Measurements from ENCODE around the gene FOXP1.

The FOXP1 gene

DNA sequence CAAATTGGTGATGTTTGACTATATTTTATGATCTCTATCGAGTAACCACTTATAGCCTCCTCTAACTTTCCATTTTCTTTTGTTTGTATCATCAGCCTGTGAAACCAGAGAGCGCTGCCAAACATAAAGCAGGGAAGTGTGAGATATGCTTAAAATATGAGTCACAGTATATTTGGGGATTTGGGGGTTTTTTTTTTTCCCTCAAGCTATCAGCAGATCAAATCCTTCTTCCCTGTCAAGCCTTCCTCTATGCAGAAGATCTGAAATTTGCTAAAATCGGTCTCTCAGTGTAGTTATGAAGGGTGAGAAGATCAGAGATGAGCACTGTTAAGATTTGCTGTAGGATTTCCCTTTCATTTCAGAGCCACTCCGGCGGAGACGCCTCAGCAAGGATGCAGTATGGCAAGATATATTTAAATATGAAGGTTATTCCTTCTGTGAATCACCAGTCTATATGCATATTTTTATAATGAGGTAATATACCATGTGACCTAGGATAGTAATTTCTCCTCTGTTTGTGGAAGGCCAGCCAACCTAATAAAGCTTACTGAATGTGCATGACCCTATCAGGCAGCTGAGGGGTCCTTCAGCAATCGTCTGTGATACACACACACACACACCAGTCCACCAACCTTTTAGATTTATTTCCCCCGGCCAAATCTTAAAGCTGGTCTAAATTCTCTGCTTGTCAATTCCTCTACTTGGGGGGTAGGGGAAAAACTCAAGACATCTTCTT is 474.1 kb downstream of the FOXP1 start:
- no peak for DNase-seq (ENCODE audit: extremely low spot score, insufficient read length, low read depth)
- no peak for FAIRE-seq

DNA sequence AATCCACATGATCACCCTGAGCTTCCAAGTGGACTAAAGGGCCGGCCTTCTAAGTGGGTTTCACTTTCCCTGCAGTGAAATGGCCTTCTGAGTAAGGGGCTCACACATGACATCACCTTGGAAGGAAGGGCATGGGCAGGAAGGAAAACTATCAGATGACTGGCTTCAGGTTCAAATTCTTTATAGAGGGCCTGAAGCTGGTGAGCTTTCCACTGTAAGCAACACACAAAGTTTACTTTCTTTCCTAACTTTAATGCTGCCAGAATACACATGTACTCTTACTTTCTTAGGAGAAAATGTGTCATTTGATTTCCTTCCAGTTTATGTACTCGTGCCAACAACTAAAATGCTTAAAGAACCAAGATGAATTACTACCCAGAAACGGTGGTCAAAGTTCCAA is 475.6 kb downstream of the FOXP1 start:
- FAIRE-seq (no peak), DNase-seq (ENCODE audit: extremely low spot score, insufficient read length, low read depth) (no peak)

DNA sequence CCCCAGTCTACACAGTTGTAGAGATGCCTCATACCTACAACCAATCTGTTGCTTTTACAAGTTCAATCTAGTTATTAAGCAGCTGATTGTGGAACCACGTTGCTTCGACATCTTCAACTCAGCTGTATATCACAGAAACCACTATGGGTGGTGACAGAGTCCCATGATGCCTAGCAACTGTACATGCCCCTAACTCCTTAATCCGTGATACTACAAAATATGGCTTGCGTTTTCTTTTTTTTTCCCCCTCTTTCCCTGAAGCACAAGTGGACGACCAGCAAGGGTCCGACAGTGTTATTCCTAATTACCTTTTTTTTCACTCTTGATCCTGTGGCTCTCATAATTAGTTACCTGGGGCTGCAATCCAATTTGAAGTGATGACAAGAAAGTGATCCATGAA is 478.6 kb downstream of the FOXP1 start:
- FAIRE-seq: no peak

DNA sequence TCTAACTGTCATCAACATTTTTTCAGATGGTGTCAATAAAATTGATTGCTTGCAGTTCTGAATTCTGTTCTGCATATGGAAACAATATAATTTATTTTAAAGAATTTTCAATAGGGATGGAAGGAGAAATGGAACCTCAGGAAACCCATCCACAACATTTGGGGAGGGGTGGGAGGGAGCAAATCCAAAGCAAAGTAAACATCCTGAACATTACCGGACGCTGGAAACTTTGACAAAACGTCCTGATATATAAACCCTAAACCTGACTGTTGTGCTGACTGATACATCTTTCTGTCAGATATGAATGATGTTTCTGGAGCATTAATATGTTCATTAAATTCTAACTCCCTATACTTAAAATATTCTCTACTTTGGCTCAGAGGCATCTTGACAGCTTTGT is 479.0 kb downstream of the FOXP1 start:
- FAIRE-seq: no peak
- DNase-seq (ENCODE audit: extremely low spot score, insufficient read length, low read depth): no peak

More for the DNA sequence above, 478.6 kb downstream of the FOXP1 start:
- DNase-seq (ENCODE audit: extremely low spot score, insufficient read length, low read depth): no peak

DNA sequence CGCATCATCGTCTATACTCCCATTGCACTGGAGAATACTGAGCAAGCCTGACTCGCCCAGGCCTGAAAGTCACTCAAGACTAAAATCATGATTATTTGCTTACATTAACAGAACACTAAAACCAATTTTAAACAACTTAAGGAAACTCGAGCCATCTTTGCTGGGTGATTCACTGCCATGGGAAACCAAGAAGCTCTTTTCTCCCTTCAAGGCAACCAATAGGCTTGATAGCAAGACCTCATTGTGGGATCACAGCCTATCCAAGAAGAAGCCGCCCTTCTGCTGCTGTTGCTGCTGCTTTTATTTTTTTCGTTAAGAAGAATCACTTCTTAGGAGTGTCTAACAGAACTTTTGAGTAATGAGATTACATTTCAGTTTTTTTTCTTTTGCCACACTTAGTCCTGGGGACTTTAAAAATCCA is 479.4 kb downstream of the FOXP1 start:
- no peak for DNase-seq (ENCODE audit: extremely low spot score, insufficient read length, low read depth)
- FAIRE-seq: no peak

DNA sequence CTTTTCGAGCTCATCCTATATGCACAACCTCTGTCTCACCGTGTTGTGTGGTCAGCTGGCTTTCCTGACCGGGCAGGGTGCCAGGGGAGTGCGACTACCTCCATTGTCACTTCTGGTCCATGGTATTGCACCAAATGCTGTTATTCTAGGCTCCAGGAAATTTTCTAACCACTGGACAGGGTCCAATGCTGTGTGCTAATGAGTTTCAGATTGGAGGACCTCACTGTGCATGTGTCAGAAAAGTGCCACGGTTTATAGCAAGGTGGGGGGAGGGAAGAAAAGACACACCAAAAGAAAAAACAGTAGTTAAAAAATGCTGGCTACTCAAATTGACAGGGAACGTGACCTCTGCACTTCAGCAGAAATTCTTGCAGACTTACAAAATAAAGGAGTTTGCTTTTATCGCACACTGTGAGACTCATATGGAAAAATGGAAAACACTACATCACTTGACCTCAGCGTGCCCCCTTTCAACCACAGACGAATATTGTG is 480.1 kb downstream of the FOXP1 start:
- no peak for DNase-seq (ENCODE audit: extremely low spot score, insufficient read length, low read depth)
- FAIRE-seq: no peak

DNA sequence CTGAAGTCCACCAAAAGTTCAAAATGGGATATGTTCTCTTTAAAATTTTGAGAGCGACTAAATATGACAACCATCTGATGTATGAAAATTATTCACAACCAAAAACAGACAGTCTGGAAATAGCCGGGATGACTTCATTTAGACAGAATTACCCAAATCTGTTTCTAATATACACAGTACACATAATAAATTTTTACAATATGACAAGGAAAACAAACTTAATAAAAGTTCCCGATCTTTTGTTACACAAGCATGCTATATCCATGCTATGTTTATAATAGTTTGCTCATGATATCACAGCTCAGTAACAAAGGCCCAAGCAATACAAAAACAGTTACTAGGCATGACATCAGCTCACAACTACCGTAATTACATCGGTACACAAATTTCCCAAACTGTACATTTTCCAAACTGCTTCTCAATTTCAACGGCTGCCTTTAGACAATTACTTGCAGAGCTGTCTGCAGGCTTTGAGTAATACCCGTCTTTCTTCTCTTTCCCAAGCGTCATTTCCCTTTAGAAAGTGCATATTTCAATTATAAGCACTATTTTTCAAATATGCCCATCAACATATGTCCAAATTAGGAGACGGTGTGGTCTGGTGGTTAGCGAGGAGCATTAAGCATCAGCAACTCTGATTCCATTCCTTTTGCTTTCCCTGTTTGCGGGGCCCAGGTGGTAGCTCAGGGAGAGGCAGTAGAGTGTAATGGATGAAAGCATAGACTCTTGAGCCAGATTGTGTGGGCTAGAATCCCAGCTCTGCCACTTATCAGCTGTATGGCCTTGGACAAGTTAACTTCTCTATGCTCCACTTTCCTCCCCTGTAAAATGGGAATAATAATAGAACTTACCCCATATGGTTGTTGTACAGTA is 481.2 kb downstream of the FOXP1 start:
- DNase-seq (ENCODE audit: extremely low spot score, insufficient read length, low read depth): no peak
- no peak for FAIRE-seq

DNA sequence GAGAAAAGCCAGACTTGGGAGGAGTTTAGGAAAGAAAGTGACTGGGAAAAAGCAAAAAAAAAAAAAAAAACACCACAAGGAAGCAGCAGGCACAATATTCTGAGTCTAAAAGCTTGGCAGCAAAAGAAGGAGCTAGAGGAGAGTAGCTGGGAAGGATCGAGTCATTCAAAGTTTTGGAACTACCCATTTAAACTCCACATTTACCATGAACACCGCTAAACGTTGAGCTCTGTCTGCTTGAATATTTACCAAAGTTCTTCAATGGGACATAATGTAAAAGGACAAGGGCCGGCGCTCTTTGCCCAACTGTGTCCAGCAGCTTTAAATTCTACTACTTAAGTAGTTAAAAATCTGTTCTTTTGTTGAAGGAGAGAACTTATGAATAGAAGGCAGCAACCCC is 481.9 kb downstream of the FOXP1 start:
- DNase-seq (ENCODE audit: extremely low spot score, insufficient read length, low read depth) (no peak), FAIRE-seq (no peak)

DNA sequence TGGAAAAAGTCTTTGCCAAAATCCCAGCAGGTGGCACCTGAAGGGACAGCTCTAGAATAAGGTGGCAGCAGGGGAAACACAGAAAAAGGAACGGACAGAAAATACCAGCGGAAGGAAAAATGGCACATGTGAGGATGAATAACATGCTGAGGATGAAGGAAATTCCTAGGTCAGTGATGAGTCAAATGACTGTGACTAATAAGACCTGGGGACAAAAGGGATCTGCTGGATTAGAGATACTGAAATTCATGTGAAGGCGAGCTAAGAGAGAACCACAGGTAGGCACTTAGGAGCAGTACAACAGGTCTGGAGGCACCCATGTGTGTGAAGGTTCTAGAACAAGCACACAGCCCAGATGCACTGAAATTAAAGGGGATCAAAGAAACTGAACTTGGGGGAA is 482.5 kb downstream of the FOXP1 start:
- no peak for FAIRE-seq

DNA sequence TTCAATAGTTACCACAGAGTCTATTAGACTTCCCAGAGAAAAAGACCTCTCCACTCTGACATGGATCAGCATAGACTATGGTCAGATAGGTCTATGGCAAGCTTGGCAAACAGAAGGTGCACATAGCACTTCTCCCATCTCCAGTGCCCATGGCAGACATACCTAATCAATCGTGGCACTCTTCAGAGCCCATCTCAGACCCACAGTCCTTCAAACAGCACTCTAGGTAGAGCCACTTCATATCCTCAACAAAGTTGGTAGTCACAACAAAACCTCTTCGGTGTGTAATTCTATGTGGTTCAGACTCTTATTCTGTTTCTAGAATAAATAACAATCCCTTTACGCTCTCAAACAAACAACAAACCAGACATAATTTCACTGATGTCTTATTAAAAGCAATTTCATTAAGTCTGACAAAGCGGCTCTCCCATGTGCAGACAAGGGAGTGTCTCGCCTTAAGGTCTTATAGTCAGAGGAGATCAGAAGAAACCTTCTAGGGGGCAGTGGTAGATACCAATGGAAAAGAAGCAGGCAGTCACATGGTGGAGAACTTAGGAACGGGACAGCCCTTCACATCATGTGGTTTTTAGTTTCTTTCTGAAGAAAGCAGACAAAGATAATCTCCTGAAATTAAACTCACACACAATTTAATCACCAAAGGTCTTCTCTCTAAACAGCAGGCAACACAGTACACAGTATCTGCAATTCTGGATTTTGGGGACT is 483.4 kb downstream of the FOXP1 start:
- no peak for DNase-seq (ENCODE audit: extremely low spot score, insufficient read length, low read depth)
- FAIRE-seq: no peak

More for the DNA sequence above, 482.5 kb downstream of the FOXP1 start:
- no peak for DNase-seq (ENCODE audit: extremely low spot score, insufficient read length, low read depth)

DNA sequence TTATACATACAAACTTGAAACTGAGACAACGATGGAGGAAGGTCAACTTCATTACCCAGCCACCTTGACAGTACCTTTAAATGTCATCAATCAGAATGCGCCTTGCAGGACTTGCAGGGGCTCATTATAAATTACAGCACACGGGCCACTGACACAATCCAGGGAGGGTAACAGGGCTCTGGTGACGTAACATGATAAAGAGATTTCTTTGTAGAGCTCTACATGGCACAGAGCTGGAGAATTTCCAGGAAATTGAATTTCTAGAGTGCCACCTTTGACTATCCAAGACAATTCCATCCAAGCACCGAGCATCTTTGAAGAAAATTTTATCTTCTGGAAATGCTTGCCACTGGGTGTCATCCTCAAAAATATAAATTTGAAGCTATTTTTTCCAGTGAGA is 486.0 kb downstream of the FOXP1 start:
- no peak for FAIRE-seq
- DNase-seq (ENCODE audit: extremely low spot score, insufficient read length, low read depth): no peak

DNA sequence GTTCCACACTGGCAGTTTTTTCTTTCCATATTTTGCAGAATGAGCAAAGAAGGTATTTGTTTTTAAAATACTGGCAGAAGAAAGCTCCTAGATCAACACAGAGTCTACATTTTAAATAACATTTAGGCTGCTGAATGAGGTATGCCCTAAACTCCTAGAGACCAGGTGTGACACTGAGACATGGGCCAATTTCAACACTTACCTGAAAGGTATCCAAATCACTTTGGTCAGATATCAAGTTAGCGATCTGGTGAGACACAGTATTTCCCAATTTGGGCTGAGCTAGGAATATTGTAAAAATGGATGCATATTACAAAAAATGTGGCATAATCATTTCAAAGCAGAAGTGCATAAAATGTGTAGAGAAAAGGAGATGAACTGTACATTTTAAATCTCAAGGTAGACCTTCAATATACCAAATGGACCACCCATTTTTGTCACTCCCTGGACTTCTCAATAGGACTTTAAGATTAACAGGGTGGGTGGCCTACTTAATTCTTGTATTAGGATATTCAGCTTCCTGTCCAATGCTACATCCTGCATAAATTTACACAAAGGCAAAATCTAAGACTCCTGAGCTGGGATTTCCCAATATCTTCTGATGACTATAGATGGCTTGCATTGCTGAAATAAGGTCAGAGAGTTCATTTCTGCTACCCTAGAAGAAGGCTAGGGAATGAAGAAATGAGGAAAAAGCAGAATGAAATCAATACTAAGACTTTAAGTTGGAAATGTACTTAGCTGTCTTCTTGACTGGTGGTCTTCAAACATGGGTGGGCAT is 487.8 kb downstream of the FOXP1 start:
- DNase-seq (ENCODE audit: extremely low spot score, insufficient read length, low read depth) (no peak), FAIRE-seq (no peak)

DNA sequence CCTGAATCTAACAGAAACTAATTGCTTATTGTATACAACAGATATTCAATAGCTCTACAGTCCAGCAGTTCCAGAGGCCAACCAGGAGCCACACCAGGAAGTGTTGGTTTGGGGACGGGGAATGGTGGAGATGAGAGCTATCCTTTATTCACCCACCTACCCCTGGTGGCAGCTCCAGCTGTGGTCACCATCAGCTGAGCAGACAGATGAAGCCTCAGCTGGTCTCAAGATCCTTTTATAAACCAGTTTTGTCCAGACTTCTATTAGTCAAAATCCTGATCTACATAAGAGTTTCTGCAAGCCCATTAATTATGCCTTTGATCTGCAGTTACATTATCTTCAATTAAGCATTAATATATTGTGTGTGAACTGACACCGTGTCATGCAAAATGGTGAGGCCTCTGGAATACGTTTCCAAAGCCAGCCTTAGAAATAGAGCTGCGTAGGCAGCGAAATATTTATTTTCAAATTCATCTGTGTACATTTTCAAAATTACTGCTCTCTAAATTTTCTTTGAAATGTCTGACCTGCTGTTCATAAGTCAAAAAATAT is 488.8 kb downstream of the FOXP1 start:
- FAIRE-seq (no peak), DNase-seq (ENCODE audit: extremely low spot score, insufficient read length, low read depth) (no peak)

DNA sequence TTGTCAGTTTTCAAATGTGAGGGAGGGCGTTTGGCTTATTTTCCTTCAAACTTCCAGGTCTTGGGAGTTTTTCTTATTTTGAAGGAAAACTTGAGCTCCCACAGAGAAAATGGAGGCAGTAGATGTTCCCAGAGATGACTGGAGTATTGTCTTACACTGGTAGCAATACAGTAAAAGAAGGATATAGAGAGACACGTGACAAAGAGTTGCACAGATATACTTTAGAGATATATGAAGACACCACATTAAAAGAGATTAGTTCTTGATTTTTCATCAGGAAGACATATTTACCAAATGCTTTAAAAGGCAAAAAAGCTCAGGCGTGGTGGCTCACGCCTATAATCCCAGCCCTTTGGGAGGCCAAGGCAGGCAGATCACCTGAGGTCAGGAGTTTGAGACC is 490.9 kb downstream of the FOXP1 start:
- FAIRE-seq (no peak), DNase-seq (ENCODE audit: extremely low spot score, insufficient read length, low read depth) (no peak)

DNA sequence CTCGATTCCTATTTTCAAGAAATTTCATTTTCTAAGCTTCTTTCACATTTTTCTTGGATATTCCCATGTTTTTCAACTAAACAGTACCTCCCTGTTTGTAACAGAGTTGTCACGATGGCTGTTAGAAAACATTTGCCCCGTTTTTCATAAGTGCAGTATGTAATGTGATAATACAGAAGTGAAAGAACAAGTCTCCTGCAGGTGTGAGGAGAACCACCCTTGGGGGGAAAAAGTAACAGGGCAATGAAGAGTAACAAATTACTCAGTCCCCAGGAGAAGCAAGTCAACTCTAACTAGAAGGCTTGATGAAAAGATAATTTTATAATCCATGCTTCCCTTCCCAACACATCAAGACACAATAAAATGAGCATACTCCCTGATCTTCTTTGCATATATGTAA is 493.3 kb downstream of the FOXP1 start:
- DNase-seq (ENCODE audit: extremely low spot score, insufficient read length, low read depth): no peak
- FAIRE-seq: peak; percentile 75

DNA sequence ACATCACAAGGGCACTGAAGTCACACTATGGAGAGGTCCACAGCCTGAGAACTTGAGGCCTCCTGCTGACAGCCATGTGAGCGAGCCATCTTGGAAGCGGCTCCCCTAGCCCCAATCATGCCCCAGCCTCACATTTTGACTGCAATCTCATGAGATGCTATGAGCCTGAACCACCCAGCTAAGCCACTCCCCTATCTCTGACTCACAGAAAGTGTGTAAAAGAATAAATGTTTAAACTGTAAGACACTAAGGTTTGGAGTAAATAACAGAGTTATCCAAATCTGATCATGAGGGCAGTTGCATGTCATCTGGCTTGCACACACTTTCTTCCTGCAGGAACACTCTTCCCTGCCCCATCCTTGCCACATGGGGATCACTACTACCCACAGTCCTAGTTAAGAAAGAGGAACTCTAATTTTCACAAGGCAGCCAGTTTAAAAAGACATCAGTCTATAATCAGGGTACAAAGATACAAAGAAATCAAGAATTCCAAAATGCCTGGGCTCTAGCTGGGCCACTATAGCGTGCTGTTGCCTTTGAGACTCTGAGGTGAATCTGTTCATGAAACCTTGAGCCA is 494.2 kb downstream of the FOXP1 start:
- no peak for DNase-seq (ENCODE audit: extremely low spot score, insufficient read length, low read depth)
- FAIRE-seq: no peak

DNA sequence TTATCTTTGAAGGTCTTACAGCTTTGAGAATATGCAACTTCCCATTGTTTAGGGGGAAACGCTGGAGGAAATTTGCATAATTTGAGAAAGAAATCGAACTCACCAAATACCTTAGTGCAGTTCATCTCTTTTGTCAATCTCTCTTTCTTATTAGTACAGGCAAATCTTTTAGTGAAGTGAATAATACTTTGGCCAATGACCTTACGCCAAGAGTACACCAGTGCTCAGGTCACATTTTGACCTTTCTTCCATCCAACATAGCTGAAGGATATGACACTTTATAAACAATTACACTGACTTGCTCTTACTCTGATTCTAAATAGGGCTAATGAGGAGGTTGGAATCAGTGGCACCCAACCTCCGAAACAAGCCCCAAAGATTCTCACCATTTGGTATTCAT is 494.8 kb downstream of the FOXP1 start:
- DNase-seq (ENCODE audit: extremely low spot score, insufficient read length, low read depth) (no peak), FAIRE-seq (no peak)

DNA sequence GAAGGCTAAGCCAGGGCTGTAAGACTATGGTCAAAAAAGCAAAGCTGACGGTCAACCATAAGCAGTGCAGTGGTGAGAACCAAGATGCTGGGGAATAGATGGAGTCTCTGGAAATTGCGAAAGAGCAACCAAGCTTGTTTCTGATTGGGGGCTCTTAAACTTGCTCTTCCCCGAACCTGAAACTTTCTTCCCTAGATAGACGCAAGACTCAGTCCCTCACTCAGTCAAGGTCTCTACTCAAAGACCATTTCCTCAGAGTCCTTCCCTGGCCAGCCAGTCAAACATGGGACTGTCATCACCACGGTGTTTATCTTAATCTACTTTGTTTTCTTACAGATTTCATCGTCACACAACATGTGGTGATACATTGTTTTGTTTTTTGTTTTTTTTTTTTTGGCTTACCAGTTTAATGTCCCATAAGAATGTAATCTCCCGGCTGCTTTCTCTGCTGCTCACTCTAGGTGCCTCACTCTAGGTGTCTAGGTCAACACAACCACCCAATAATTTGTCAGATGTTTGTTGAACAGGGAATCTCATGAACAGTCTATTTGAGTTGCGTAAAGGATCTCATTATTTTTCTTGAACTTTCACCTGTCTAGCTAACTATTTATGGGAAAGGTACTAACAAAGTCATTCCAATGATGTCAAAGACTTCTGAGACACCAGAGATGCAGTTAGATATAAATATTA is 495.4 kb downstream of the FOXP1 start:
- FAIRE-seq (no peak), DNase-seq (ENCODE audit: extremely low spot score, insufficient read length, low read depth) (no peak)

Measured in GM18507 (cell line).